GM12873 (cell line): ENCODE results near the gene SSNA1.

ENCODE experiments used
- TF ChIP-seq, protein P1 (sequence below): IDR thresholded peaks from 2 replicates; pipeline ENCODE4 v1.5.1; 2012; ENCODE audit warnings: low read depth, mild to moderate bottlenecking, moderate library complexity, low read length, control low read depth; ENCODE audit not compliant: insufficient read depth; ENCODE audit errors: missing control alignments

Gene SSNA1

DNA sequence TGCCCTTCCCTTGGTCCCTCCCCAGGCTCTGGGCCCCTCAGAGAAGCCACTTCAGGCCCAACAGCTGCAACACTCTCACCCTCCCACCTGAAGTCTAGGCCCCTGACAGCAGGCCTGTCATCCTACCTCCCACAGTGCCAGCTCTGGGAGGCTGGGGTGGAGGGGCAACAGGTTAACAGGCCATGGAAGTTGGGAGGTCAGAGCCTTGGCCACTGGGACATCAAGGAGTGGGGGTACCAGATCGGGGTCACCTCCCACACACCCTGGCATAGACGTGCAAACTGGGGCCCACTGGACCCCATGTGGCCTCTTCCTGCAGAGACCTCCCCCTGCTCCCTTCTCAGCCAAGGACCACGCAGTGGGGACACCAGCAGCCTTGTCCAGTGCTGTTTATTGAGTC, 2.8 kb downstream of the SSNA1 start:
- TF ChIP-seq, protein P1, sequence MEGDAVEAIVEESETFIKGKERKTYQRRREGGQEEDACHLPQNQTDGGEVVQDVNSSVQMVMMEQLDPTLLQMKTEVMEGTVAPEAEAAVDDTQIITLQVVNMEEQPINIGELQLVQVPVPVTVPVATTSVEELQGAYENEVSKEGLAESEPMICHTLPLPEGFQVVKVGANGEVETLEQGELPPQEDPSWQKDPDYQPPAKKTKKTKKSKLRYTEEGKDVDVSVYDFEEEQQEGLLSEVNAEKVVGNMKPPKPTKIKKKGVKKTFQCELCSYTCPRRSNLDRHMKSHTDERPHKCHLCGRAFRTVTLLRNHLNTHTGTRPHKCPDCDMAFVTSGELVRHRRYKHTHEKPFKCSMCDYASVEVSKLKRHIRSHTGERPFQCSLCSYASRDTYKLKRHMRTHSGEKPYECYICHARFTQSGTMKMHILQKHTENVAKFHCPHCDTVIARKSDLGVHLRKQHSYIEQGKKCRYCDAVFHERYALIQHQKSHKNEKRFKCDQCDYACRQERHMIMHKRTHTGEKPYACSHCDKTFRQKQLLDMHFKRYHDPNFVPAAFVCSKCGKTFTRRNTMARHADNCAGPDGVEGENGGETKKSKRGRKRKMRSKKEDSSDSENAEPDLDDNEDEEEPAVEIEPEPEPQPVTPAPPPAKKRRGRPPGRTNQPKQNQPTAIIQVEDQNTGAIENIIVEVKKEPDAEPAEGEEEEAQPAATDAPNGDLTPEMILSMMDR: no peak

- TF ChIP-seq, protein P1: no peak
Measured at GRCh38 chr9:137191691-137192447, 3.4 kb downstream of the SSNA1 start.

GRCh38 chr9:137192448-137192780, 3.9 kb downstream of the SSNA1 start:
- TF ChIP-seq, protein P1: no peak

GRCh38 chr9:137192859-137193258, 4.4 kb downstream of the SSNA1 start:
- TF ChIP-seq, protein P1: no peak

DNA sequence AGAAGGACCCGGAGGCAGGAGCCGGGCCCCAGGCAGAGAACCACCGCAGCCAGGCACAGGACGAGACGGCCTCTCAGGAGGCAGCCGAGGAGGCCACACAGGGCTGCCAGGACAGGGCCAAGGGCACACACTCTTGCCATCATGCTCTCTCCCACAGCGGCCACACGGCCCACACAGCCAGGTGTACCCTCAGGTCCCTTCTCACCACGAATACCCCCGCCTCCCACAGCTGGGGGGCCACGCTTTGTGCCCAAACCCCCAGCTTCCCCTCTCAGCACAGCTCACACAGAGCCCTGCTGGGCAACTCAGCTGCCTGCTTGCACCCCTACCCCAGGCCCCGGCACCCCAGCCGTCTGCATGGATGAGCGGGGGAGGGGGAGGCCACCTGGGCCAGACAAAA, 5.3 kb downstream of the SSNA1 start:
- TF ChIP-seq, protein P1: no peak

GRCh38 chr9:137194388-137194787, 5.9 kb downstream of the SSNA1 start:
- TF ChIP-seq, protein P1: no peak

DNA sequence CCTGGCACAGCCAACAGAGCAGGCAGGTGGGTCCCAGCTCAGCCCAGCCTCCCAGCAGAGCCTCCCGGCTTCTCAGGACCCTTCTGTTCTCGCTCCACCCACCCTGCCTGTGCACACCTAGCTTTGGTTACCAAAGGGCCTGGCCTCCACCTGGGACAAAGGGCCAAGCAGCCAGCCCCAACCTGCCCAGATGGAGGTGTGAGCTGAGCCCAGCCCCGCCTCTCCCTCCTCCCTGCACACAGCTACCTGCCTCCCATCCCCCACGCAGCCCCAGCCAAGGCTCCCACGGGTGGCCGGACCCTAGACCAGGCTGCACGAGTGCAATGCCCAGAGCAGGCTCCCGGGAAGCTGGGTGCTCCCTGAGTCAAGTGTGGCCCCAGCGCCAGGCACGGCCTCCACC, 6.4 kb downstream of the SSNA1 start:
- TF ChIP-seq, protein P1: no peak
